ENCODE data around the gene MCOLN1. TPM values are rescaled to one million over a fixed set of nuclear protein-coding genes. Genes with fewer than 3 reads are reported as not detected.

MCOLN1 gene
- total and polyA plus RNA-seq, 2 of the 4 experiments (the other 2 are of a cell fraction) = 3.4 to 19.6 TPM

DNA sequence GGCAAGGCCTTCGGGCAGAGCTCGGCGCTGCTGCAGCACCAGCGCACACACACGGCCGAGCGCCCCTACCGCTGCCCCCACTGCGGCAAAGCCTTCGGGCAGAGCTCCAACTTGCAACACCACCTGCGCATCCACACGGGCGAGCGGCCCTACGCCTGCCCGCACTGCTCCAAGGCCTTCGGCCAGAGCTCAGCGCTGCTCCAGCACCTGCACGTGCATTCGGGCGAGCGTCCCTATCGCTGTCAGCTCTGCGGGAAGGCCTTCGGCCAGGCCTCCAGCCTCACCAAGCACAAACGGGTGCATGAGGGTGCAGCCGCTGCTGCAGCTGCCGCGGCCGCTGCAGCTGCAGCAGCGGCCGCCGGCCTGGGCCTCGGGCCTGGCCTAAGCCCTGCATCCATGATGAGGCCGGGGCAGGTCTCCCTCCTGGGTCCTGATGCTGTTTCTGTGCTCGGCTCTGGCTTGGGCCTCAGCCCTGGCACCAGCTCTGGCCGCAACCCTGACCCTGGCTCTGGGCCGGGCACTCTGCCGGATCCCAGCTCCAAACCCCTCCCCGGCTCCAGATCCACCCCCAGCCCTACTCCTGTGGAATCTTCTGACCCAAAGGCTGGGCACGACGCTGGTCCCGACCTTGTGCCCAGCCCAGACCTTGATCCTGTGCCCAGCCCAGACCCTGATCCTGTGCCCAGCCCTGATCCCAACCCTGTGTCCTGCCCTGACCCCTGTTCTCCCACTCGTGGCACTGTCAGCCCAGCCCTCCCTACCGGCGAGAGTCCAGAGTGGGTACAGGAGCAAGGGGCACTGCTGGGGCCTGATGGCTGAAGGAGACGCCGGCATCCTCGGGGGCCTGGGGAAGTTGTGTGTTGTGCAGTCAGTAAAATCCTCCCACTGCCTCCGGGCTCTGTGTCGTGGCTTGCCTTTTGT is 2.0 kb upstream of the MCOLN1 start:
- no peak overlapping the region for H4K8ac ChIP-seq (ENCODE audit: low read depth in 2 of 2, low read length in 2 of 2)
- no TSS peak for BruUV-seq (replicated peaks)
- peaks cover 15% of the 10 kb centered on the region; the same call in 1 of the 2 replicates for H3K36me3 ChIP-seq (ENCODE audit: control insufficient read depth, insufficient read depth, low read length)
- H2BK5ac ChIP-seq (ENCODE audit: low read depth, low read length, poor library complexity, severe bottlenecking) = no peak overlapping the region
- 97% methylated on average over 23 of the region's 51 CpGs; no CpG with 5 or more reads in 1 of the 2 experiments for WGBS, 2 experiments (ENCODE audit: extremely low coverage in 2 of 2, insufficient read length in 1 of 2)
- H2AFZ ChIP-seq (replicated peaks; ENCODE audit: low read length, poor library complexity) = peak overlapping the region; percentile 11
- no peak overlapping the region for H2AK9ac ChIP-seq (replicated peaks; ENCODE audit: low read depth, low read length, poor library complexity)
- H3K18ac ChIP-seq (ENCODE audit: low read depth, low read length) = no peak overlapping the region
- DNase-seq = no peak
- ChIA-PET CTCF (no interaction called here), POLR2A (ENCODE audit: unreplicated experiment) (no interaction called here)
- no peak overlapping the region for H2BK15ac ChIP-seq (ENCODE audit: low read depth, low read length)
- peaks cover 20 to 46% of the 10 kb centered on the region in 2 experiments for H3K79me1 ChIP-seq (ENCODE audit: low read depth in 1 of 2, low read length in 2 of 2)
- no peak overlapping the region for H3K4me3 ChIP-seq (ENCODE audit: insufficient read depth, low read depth, low read length)
- no peak overlapping the region for H3K4me2 ChIP-seq (ENCODE audit: low read depth, low read length)
- no peak overlapping the region for H2BK120ac ChIP-seq (ENCODE audit: low read depth, low read length)
- H3K14ac ChIP-seq (replicated peaks; ENCODE audit: low read depth, low read length) = no peak overlapping the region
- H3K9me1 ChIP-seq (ENCODE audit: insufficient read depth, low read length) = peaks cover 7% of the 10 kb centered on the region; the same call in 1 of the 2 replicates
- H3K4ac ChIP-seq (ENCODE audit: low read depth, low read length) = no peak overlapping the region
- intact Hi-C loops (cut with micrococcal nuclease) (no loop called here), in situ Hi-C loops (cut with MboI; ENCODE audit: low sequenced_read_pairs) (no loop called here), dilution Hi-C loops (cut with HindIII; ENCODE audit: low sequenced_read_pairs, unreplicated experiment) (no loop called here)
- no peak for ATAC-seq (ENCODE audit: low read depth)
- peaks cover 11% of the 10 kb centered on the region for H3K4me1 ChIP-seq (ENCODE audit: control insufficient read depth, insufficient read depth, low read length)
- no peaks in the 10 kb centered on the region for H3K9me3 ChIP-seq (ENCODE audit: control insufficient read depth, insufficient read depth, low read length)
- H2AK5ac ChIP-seq (ENCODE audit: low read depth, low read length) = no peak overlapping the region
- H4K20me1 ChIP-seq (ENCODE audit: insufficient read depth, low read length) = no peaks in the 10 kb centered on the region
- no peak overlapping the region for H4K91ac ChIP-seq (ENCODE audit: insufficient read depth, low read depth, low read length)
- H3K27me3 ChIP-seq (ENCODE audit: control insufficient read depth, insufficient read depth, low read length) = no peaks in the 10 kb centered on the region
- TF ChIP-seq POLR2A (IDR thresholded peaks at IDR 0.05; ENCODE audit: low read depth, low read length) (no peak), CEBPB (IDR thresholded peaks at IDR 0.05; ENCODE audit: low read depth, low read length) (no peak), USF2 (IDR thresholded peaks at IDR 0.05; ENCODE audit: low read depth, low read length) (no peak), RCOR1 (IDR thresholded peaks at IDR 0.05; ENCODE audit: insufficient replicate concordance, low read length) (no peak), CHD1 (IDR thresholded peaks at IDR 0.05; ENCODE audit: low read depth, low read length) (no peak), FOS (IDR thresholded peaks at IDR 0.05; ENCODE audit: low read depth, low read length) (no peak), CTCF (conservative IDR thresholded peaks at IDR 0.05; ENCODE audit: low read depth, low read length) (no peak)
- H3K9ac ChIP-seq (ENCODE audit: low read depth, low read length) = no peak overlapping the region
- H3K56ac ChIP-seq (ENCODE audit: extremely low read depth, insufficient read depth, low read length) = no peak overlapping the region
- no peak overlapping the region for H3K27ac ChIP-seq (ENCODE audit: insufficient read depth, low read length)
- no peak overlapping the region for H4K5ac ChIP-seq (ENCODE audit: low read depth, low read length)
- no peak overlapping the region for H3K23ac ChIP-seq (ENCODE audit: low read depth, low read length)
- no peak overlapping the region for H2BK20ac ChIP-seq (ENCODE audit: low read depth, low read length)

Measured in IMR-90 (cell line).